Caco-2 (cell line): ENCODE data around the gene CCDC142. TPM values are rescaled to one million over a fixed set of nuclear protein-coding genes. Genes with fewer than 3 reads are reported as not detected.

ENCODE experiments used
- BruUV-seq: library from RNA; stranded (reverse); fragments of 400-500 nt; replicated peaks from 2 replicates; lab custom pipeline; 2021; lab: Mats Ljungman, UMichigan
- CTCF ChIA-PET: fragments of 300-600 bp; sonication (Branson Sonifier 250); formaldehyde crosslinking; loops from one replicate; lab custom pipeline; 2022; ENCODE audit warnings: antibody characterized with exemption; lab: Charles Lee
- POLR2A ChIA-PET: fragments of 300-600 bp; sonication (Branson Sonifier 250); formaldehyde crosslinking; loops from one replicate; lab custom pipeline; 2022; ENCODE audit warnings: antibody characterized with exemption; lab: Charles Lee
- DNase-seq, 2 experiments: peaks; one replicate each; pipeline versions ENCODE4 v3.0.0 to v3.0.0-alpha.2; 2020 to 2022
- H3K27me3 ChIP-seq: replicated peaks from 2 replicates; pipeline ENCODE4 v1.6.0; 2011; ENCODE audit warnings: low read length; ENCODE audit not compliant: control insufficient read depth, insufficient read depth
- H3K36me3 ChIP-seq: 2 replicates; pipeline ENCODE4 v1.5.1; 2011; ENCODE audit warnings: low read length; ENCODE audit not compliant: control insufficient read depth, insufficient read depth
- H3K4me1 ChIP-seq: fragments of 250-450 bp; sonication (Bioruptor Pico); 2 replicates; pipeline ENCODE4 v1.5.1; 2020; ENCODE audit warnings: mild to moderate bottlenecking
- H3K4me3 ChIP-seq: 2 replicates; pipeline ENCODE4 v1.5.1; 2011; ENCODE audit warnings: low read depth, mild to moderate bottlenecking, control low read depth, low read length
- H3K9me3 ChIP-seq: fragments of 250-450 bp; sonication (Bioruptor Pico); 2 replicates; pipeline ENCODE4 v1.5.1; 2020; ENCODE audit warnings: mild to moderate bottlenecking, moderate library complexity
- H3K27ac Mint-ChIP-seq: one replicate; pipeline ENCODE4 v1.8.0; 2022; ENCODE audit warnings: mixed read lengths; ENCODE audit not compliant: unreplicated experiment
- H3K27me3 Mint-ChIP-seq: one replicate; pipeline ENCODE4 v1.8.0; 2022; ENCODE audit warnings: mixed read lengths; ENCODE audit not compliant: insufficient read depth, unreplicated experiment
- H3K36me3 Mint-ChIP-seq: one replicate; pipeline ENCODE4 v1.8.0; 2022; ENCODE audit warnings: mild to moderate bottlenecking, mixed read lengths; ENCODE audit not compliant: insufficient read depth, unreplicated experiment
- H3K4me1 Mint-ChIP-seq: one replicate; pipeline ENCODE4 v1.8.0; 2022; ENCODE audit warnings: low read depth, mixed read lengths; ENCODE audit not compliant: unreplicated experiment
- H3K4me3 Mint-ChIP-seq: one replicate; pipeline ENCODE4 v1.8.0; 2022; ENCODE audit warnings: mild to moderate bottlenecking, moderate library complexity, mixed read lengths; ENCODE audit not compliant: unreplicated experiment
- H3K9me3 Mint-ChIP-seq: one replicate; pipeline ENCODE4 v1.8.0; 2022; ENCODE audit warnings: mixed read lengths; ENCODE audit not compliant: unreplicated experiment
- intact Hi-C: fragments of 100-400 bp; cut with micrococcal nuclease; formaldehyde crosslinking; loops from one replicate; pipeline ENCODE4 v1.10.0; 2022; ENCODE audit not compliant: unreplicated experiment
- total RNA-seq: library from RNA; stranded (reverse); gene quantifications from 2 replicates; pipeline ENCODE4 v1.2.3, GENCODE V29; 2022
- TF ChIP-seq, protein P1 (sequence below), 2 experiments: fragments of 200-600 bp in 1 of 2; IDR thresholded peaks; 1 replicate in 1 of 2; 2 replicates in 1 of 2; pipeline versions ENCODE4 v1.5.1 to v1.8.0; 2011 to 2022; ENCODE audit warnings: antibody characterized with exemption in 1 of 2, control low read depth in 1 of 2, inconsistent platforms in 1 of 2, low read depth in 1 of 2, low read length in 1 of 2, mild to moderate bottlenecking in 1 of 2, moderate library complexity in 1 of 2; ENCODE audit not compliant: insufficient read depth in 1 of 2, severe bottlenecking in 1 of 2, unreplicated experiment in 1 of 2

The CCDC142 gene
- total RNA-seq, 1 experiment from 2014 or later, result 39.0 TPM

DNA sequence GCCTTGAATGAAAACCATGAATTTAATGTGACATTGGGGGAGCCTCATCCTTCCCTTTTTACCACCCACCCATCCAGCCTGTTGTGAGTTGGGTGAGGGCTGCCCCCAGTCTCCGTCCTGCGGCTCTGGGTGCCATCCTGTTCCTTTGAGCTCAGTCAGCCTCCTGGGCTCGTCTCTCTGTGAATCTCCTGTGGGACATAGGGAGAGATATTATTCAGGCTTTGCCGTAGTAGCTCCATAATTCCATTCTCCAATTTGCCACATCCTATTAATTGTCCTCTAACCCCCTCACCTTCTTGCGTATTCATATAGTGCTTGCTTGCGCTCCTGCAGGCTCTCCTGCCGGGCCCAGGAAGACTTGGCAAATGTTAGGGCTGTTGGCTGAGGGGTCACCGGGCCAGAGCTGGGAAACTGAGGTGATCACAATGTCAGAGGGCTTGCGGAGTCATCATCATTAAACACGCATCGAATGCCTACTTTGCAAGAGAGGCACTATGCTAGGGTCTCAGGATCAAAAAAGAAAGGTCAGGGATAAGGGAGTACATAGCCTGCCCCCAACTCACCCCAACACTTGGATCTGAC, 43.9 kb upstream of the CCDC142 start:
- H3K4me1 Mint-ChIP-seq, result peaks cover 18% of the 10 kb centered on the region
- H3K27me3 Mint-ChIP-seq, result no peaks in the 10 kb centered on the region
- POLR2A ChIA-PET, result interaction anchor here (0.7 to 1.5 kb wide), 3 partner anchors 17 to 43 kb away, joined by 3 to 5 read pairs (median 3); no protein-coding TSS in a partner anchor
- intact Hi-C loops, result no loop called here
- H3K27ac Mint-ChIP-seq, result no peak overlapping the region
- no TSS peak for BruUV-seq
- peaks cover 46% of the 10 kb centered on the region for H3K36me3 Mint-ChIP-seq
- peaks cover 9% of the 10 kb centered on the region for H3K36me3 ChIP-seq
- TF ChIP-seq, protein P1, sequence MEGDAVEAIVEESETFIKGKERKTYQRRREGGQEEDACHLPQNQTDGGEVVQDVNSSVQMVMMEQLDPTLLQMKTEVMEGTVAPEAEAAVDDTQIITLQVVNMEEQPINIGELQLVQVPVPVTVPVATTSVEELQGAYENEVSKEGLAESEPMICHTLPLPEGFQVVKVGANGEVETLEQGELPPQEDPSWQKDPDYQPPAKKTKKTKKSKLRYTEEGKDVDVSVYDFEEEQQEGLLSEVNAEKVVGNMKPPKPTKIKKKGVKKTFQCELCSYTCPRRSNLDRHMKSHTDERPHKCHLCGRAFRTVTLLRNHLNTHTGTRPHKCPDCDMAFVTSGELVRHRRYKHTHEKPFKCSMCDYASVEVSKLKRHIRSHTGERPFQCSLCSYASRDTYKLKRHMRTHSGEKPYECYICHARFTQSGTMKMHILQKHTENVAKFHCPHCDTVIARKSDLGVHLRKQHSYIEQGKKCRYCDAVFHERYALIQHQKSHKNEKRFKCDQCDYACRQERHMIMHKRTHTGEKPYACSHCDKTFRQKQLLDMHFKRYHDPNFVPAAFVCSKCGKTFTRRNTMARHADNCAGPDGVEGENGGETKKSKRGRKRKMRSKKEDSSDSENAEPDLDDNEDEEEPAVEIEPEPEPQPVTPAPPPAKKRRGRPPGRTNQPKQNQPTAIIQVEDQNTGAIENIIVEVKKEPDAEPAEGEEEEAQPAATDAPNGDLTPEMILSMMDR (IDR thresholded peaks at IDR 0.05; ENCODE audit: insufficient read depth in 1 of 2, low read depth in 1 of 2, low read length in 1 of 2, severe bottlenecking in 1 of 2, unreplicated experiment in 1 of 2), result no peak
- peaks cover 6% of the 10 kb centered on the region for H3K4me1 ChIP-seq
- DNase-seq, result no peak
- no peaks in the 10 kb centered on the region for H3K9me3 ChIP-seq
- CTCF ChIA-PET, result no interaction called here
- no peaks in the 10 kb centered on the region for H3K9me3 Mint-ChIP-seq
- no peak overlapping the region for H3K4me3 Mint-ChIP-seq
- H3K27me3 ChIP-seq, result no peaks in the 10 kb centered on the region
- no peak overlapping the region for H3K4me3 ChIP-seq

DNA sequence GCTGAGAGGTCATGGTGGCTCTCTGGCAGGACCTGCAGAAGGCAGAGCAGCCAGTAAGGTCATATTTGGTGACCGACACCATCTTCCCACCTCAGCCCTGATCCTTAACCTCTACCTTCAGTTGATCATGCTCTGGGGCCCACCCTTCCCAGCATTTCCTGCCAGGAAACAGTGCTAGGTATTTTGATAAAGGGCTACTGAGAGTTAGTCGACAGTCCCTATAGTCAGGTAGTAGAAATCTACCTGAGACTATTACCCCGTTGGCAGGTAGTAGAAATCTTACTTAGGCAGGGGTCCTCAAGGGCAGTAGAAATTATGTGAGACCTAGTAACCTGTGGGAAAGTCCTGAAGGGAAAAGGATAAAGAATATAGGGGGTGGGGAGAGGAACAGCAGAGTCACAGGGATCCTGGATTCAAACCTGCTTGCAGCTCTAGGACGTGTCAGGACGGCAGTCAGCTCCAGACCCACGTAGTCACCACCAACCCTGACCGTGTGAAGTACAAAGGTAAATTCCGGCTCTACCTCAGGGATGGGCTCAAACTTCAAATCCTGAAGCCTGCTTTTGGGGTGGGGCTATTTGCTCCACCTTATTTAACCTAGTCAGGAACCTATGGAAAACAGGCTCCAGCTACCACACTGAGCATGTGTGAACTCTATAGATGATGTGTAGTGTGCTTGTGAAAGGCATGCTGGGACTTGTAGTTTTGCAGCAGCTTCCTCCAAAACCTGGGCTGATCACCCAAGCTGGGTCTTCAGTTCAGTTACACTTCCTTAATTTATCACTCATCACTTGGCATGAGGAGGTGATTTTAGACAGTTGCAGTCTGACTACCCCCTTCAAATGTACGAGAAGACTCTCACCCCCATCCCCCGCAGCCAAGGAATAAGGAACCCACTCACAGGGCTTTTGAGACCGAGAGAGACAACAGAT, 43.2 kb upstream of the CCDC142 start, which contains the start of gene DQX1:
TSS of gene DQX1 (minus strand) at position 515 of the 932 bp plus-strand sequence. CDS start at position 13, 502 bp downstream.
- H3K27me3 Mint-ChIP-seq, result no peaks in the 10 kb centered on the region
- TF ChIP-seq, protein P1 (IDR thresholded peaks at IDR 0.05; ENCODE audit: insufficient read depth in 1 of 2, low read depth in 1 of 2, low read length in 1 of 2, severe bottlenecking in 1 of 2, unreplicated experiment in 1 of 2), result no peak
- no peak within 1 kb of the TSS for H3K4me3 Mint-ChIP-seq
- no peak within 1 kb of the TSS for H3K27ac Mint-ChIP-seq
- no peaks in the 10 kb centered on the region for H3K9me3 ChIP-seq
- intact Hi-C loops, result no loop called here
- H3K27me3 ChIP-seq, result no peaks in the 10 kb centered on the region
- H3K4me1 ChIP-seq, result peaks cover 6% of the 10 kb centered on the region
- H3K9me3 Mint-ChIP-seq, result no peaks in the 10 kb centered on the region
- H3K4me3 ChIP-seq, result peak within 1 kb of the TSS; percentile 13; the same call in 1 of the 2 replicates
- peaks cover 41% of the 10 kb centered on the region for H3K36me3 Mint-ChIP-seq
- DNase-seq, result peak; percentile 43 to 58
- H3K36me3 ChIP-seq, result peaks cover 9% of the 10 kb centered on the region
- POLR2A ChIA-PET, result interaction anchor here (0.7 to 1.5 kb wide), 3 partner anchors 16 to 43 kb away, joined by 3 to 5 read pairs (median 3); no protein-coding TSS in a partner anchor
- BruUV-seq, result no TSS peak
- peaks cover 12% of the 10 kb centered on the region for H3K4me1 Mint-ChIP-seq
- CTCF ChIA-PET, result no interaction called here
